NCI-H2227 (cell line): Measurements from ENCODE around the gene DAO.
A peak's percentile ranks its signal among the peaks of the same experiment; 100 is the strongest.
"Not testable (repeated sequence)": the region's sequence is repeated elsewhere in the genome, so short reads cannot be mapped to it uniquely, and the experiment has no call there.

Experiments used
- DNase-seq: peaks from one replicate; lab custom pipeline; 2025; ENCODE audit not compliant: unreplicated experiment; lab: John Stamatoyannopoulos, UW

The DAO gene

GRCh38 chr12:108849660-108850059 lies 30.2 kb upstream of the DAO start:
- no peak for DNase-seq

- peak; percentile 32 for DNase-seq
Observed at GRCh38 chr12:108850854-108851573, 28.9 kb upstream of the DAO start.

- DNase-seq = no peak
Observed at GRCh38 chr12:108852674-108853309, 27.1 kb upstream of the DAO start.

GRCh38 chr12:108853426-108853825 lies 26.5 kb upstream of the DAO start:
- no peak for DNase-seq

- no peak for DNase-seq
Observed at GRCh38 chr12:108853981-108854446, 25.9 kb upstream of the DAO start.

GRCh38 chr12:108854451-108855283 lies 25.2 kb upstream of the DAO start:
- no peak for DNase-seq

GRCh38 chr12:108855284-108856169 lies 24.4 kb upstream of the DAO start:
- DNase-seq = no peak

GRCh38 chr12:108856170-108856427 lies 23.8 kb upstream of the DAO start:
- DNase-seq = no peak

GRCh38 chr12:108856428-108857157 lies 23.3 kb upstream of the DAO start:
- peak; percentile 27 for DNase-seq

GRCh38 chr12:108857158-108857407 lies 22.8 kb upstream of the DAO start:
- no peak for DNase-seq

GRCh38 chr12:108858311-108859074 lies 21.4 kb upstream of the DAO start:
- DNase-seq = no peak

- not testable (repeated sequence) for DNase-seq
Observed at GRCh38 chr12:108859141-108859922, 20.6 kb upstream of the DAO start.

GRCh38 chr12:108859923-108860291 lies 20.0 kb upstream of the DAO start:
- no peak for DNase-seq

GRCh38 chr12:108860443-108860842 lies 19.4 kb upstream of the DAO start:
- DNase-seq = no peak

- DNase-seq = no peak
Observed at GRCh38 chr12:108861878-108862587, 17.9 kb upstream of the DAO start.

- DNase-seq = no peak
Observed at GRCh38 chr12:108862588-108862959, 17.3 kb upstream of the DAO start.

- no peak for DNase-seq
Observed at GRCh38 chr12:108865169-108865568, 14.7 kb upstream of the DAO start.

- not testable (repeated sequence) for DNase-seq
Observed at GRCh38 chr12:108866083-108866482, 13.8 kb upstream of the DAO start.

- no peak for DNase-seq
Observed at GRCh38 chr12:108868781-108869180, 11.1 kb upstream of the DAO start.
